NCI-H510A treated with DMSO at 0.1 percent for 48 hours (cell line): ENCODE data around the gene CCDC85C.

Experiments used
- DNase-seq: peaks from one replicate; lab custom pipeline; 2025; lab: John Stamatoyannopoulos, UW

The CCDC85C gene

GRCh38 chr14:99471731-99472130 is 132.3 kb downstream of the CCDC85C start:
- DNase-seq, result no peak

DNA sequence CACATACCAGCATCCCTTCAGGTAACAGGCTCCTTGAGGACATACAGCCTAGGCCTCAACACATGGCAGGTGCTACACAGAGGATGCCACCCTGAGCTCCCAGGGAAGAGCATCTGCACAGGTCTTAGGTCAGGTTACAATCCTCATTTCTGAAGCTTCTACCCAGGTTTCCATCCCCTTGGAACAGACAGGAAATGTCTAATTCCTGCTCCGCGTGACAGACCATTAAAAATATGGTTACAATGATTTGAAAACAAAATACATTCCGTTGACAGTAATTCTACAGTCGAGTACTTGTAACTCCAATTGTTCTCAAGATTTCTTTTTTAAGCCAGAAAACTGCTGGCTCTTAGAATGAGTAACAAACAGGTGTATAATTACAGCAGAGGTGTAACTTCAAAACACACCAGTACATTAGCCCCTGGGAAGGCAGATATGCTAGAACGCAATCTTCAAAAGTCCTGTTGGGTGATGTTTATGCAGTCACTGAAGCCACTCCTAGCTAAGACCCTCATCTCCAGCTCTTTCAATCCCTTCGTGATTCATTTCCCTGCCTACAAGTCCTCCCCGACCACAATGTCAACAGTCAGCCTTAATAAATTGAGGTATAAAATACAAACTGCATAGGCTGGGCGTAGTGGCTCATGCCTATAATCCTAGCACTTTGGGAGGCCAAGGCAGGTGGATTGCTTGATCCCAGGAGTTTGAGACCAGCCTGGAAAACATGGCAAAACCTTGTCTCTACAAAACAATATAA is 135.0 kb downstream of the CCDC85C start:
- DNase-seq, result peak; percentile 69

- no peak for DNase-seq
Measured at GRCh38 chr14:99468081-99468480, 135.9 kb downstream of the CCDC85C start.

DNA sequence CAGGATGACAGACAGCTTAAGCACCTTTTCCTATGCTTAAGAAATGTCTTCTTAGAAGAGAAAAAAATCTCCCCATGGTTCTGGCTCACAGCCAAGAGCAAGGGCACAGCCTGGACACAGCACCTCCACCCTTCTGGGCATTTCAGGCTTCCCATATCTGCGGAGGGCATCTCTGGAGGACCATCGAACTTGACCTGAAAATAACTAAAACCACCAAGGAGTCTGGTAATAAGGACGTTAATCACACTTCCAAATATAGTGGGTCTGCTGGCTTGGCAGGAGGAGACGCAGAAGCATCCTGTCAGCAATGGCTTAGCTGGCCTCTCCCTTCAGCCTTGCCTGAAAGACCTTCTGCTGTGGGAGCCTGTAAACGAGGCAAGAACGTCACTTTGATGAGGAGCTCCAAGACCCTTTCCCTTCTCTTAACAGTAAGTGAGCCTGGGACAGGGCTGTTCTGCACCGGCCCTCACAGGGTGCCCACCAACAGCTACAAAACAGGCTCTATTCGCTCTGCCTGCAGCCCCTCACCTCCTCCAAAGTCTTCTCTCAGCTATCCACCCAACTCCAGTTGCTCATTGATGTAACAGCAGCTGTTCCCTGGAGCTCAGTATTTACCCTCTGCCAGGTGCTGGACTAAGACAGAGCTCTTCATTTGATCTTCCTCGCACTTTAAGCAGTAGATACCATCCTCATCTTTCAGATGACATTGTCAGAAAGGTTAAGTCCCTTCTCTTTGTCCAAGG is 136.5 kb downstream of the CCDC85C start:
- DNase-seq, result peak; percentile 39

DNA sequence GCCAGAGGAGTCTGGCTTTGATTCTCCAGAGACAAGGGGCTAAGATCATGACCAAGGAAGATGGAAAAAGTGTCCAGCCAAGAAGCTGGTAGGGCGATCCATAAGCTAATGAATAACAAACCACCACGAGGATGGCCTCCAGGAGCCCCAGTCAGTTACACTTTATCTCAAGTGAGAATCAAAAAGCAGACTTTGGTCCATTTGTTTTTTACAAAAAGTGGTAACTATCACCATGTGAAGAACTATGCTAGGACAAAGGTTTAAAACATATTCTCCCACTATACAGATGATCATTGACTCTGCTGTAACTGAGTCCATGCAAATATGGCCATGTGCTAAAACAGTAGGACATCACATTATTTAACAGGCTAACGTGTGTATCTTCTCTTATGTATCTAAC is 137.2 kb downstream of the CCDC85C start:
- no peak for DNase-seq

DNA sequence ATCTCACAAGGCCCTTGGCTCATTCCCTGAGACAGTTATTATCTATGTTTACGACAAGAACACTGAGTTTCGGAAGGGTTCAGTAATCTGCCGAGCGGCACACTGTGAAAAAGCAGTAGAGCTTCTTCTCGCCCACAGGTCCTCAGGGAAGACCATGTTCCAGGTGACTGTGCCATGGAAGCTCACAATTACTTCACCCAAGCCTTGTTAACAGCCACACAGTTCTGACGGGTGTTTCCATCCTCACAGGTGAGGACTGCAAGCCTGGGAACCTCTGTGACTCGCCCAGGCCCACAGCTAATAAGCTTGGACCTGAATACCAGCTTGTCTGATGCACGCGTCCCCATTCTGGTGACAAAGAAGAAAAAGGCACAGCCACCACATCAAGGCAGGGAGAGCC is 138.7 kb downstream of the CCDC85C start:
- DNase-seq, result no peak

DNA sequence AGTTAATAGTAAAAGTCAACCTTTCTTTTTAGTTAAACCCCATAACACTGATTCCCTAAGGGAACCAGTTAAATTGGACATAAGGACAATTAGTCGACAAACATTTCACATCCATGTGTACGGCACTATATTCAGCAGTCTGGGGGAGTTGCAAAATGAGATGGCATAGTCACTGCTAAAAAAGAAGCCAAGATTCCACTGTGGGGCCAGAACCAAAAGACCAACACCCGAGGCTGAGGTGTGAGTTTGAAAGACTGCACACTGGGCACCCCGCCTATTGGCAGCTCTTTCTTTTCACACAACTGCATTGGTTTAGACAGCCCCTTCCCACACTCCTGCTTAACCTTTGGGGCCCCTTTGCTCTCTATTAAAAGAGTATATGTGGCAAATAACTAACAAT is 140.0 kb downstream of the CCDC85C start:
- no peak for DNase-seq

DNA sequence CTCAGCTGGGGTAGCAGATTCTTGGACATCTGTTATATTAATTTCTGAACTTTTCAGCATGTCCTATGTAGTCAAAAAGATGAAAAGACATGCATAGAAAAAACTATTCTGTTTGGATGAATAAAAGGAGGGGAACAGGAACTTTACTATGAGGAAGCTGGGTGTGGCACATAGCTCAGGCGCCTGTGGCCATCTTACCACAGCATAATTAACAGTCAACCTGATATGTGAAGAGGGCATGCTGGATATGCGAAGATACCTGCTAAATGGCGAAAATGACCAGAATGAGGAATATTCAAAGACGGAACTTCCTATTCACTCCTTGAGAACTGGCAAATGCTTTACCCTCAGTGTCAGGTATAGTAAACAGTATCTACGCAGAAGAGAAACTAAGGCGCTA is 141.8 kb downstream of the CCDC85C start:
- no peak for DNase-seq

GRCh38 chr14:99461411-99462085 is 142.5 kb downstream of the CCDC85C start:
- no peak for DNase-seq

DNA sequence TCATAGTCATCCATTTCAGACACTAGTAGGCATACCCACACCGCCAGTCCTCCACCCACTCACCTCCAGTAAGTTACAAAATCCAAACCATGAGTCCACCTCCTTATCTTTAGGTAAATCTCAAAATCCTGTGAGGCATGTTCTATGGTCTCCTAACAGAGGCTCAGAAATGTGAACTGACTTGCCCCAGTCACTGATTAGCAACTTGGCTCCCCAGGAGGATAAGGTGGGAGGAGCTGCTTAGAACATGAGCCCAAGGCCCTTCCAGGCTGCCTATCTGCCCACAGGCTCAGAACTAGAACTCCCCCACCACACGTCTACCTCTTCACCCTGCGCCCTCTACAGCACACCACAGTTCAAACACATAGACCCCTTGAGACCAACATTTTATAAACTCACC is 143.2 kb downstream of the CCDC85C start:
- no peak for DNase-seq

GRCh38 chr14:99459481-99460100 is 144.4 kb downstream of the CCDC85C start:
- DNase-seq, result no peak

DNA sequence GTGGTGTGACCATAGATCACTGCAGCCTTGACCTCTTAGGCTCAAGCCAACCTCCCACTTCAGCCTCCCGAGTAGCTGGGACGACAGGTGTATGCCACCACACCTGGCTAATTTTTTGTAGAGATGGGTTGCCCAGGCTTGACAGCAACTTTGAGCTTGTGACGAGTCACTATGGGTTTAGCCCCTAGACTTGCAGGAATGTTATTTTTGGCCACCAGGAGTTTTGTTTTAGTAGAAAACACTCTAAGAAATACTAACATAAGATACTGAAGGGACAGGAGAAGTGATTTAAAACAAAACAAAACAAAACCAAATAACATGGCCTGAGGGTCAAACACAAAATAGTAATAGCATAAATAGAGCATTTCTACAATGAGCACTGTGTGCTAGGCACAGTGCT is 149.8 kb downstream of the CCDC85C start:
- DNase-seq, result no peak

DNA sequence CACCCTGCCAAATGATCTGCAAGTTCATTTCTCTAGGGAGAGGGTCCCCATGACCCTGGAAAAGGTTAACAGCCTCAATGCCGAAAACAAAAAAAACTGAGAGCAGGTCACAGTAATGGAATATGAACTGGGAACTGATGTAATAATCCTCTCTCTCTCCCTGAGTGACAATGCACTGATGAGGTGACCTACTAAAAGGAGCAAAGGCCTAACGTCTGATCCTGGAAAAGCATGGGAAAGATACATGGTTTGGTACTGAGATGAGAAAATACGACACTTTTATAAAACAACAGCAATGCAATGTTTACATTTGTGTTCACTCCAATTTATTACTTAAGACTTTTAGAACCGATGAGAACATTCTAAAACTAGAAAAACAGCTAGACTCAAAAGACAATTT is 151.0 kb downstream of the CCDC85C start:
- no peak for DNase-seq

GRCh38 chr14:99451234-99451633 is 152.8 kb downstream of the CCDC85C start:
- no peak for DNase-seq

DNA sequence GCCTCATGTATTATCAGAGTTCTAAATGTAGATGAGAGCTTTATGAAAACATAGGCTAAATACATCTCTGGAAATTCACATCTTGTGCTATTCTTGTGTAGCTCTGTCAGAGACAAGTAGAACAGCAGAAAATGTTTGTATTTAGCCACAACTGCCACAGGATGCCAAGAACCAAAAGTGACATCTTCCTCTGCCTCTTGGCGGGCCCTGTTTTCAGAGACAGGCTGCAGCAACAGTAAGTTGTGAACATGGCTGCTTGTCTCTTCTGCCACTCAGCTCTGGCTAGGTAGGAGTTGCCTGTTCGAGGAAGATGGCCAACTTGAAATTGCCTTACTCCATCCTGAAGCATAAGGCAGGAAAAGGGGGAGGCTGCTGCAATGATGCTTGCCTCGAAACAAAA is 153.7 kb downstream of the CCDC85C start:
- no peak for DNase-seq
